ENCODE measurements around the gene PTMA. TPM values are rescaled to one million over a fixed set of nuclear protein-coding genes. Genes with fewer than 3 reads are reported as not detected.
A peak's percentile ranks its signal among the peaks of the same experiment; 100 is the strongest.

PTMA gene
- total RNA-seq, 1 donor = 545 TPM

- no peak for TF ChIP-seq CTCF (IDR thresholded peaks at IDR 0.05; ENCODE audit: extremely low read depth, low read depth, low read length)
- peak overlapping the region; percentile 36 for H3K4me2 ChIP-seq (ENCODE audit: insufficient read depth, low read length)
- H3K79me2 ChIP-seq (ENCODE audit: insufficient read depth, low read length) = peaks cover 7% of the 10 kb centered on the region
- H3K4me1 ChIP-seq (ENCODE audit: insufficient read depth, low read length) = peaks cover 15% of the 10 kb centered on the region
- H3K4me3 ChIP-seq (ENCODE audit: insufficient read depth, low read length) = peak overlapping the region; percentile 17
- no peaks in the 10 kb centered on the region for H3K27me3 ChIP-seq (ENCODE audit: insufficient read depth, low read length)
- no peak overlapping the region for H3K27ac ChIP-seq (ENCODE audit: low read depth, low read length)
- H3K9me3 ChIP-seq (ENCODE audit: low read depth, low read length) = no peaks in the 10 kb centered on the region
- peak; percentile 87 for DNase-seq (ENCODE audit: insufficient read length, low spot score, missing footprints)
- H2AFZ ChIP-seq (ENCODE audit: low read length) = peak overlapping the region; percentile 42
- H4K20me1 ChIP-seq (ENCODE audit: insufficient read depth, low read length) = no peaks in the 10 kb centered on the region
- no peaks in the 10 kb centered on the region for H3K36me3 ChIP-seq (ENCODE audit: insufficient read depth, low read length)
Observed at GRCh38 chr2:231701456-231702373, 6.6 kb upstream of the PTMA start.

- Histone ChIP-seq H4K20me1 (ENCODE audit: insufficient read depth, low read length) (no peaks in the 10 kb centered on the region), H3K27me3 (ENCODE audit: insufficient read depth, low read length) (no peaks in the 10 kb centered on the region), H3K9me3 (ENCODE audit: low read depth, low read length) (no peaks in the 10 kb centered on the region), H2AFZ (ENCODE audit: low read length) (no peak overlapping the region), H3K79me2 (ENCODE audit: insufficient read depth, low read length) (peaks cover 13% of the 10 kb centered on the region), H3K36me3 (ENCODE audit: insufficient read depth, low read length) (no peaks in the 10 kb centered on the region), H3K4me3 (ENCODE audit: insufficient read depth, low read length) (no peak overlapping the region), H3K27ac (ENCODE audit: low read depth, low read length) (no peak overlapping the region), H3K4me2 (ENCODE audit: insufficient read depth, low read length) (no peak overlapping the region), H3K4me1 (ENCODE audit: insufficient read depth, low read length) (peaks cover 15% of the 10 kb centered on the region)
- no peak for DNase-seq (ENCODE audit: insufficient read length, low spot score, missing footprints)
- TF ChIP-seq CTCF (IDR thresholded peaks at IDR 0.05; ENCODE audit: extremely low read depth, low read depth, low read length) = no peak
Observed at GRCh38 chr2:231704017-231704416, 4.3 kb upstream of the PTMA start.

- Histone ChIP-seq H3K79me2 (ENCODE audit: insufficient read depth, low read length) (peaks cover 41% of the 10 kb centered on the region), H3K4me3 (ENCODE audit: insufficient read depth, low read length) (peak overlapping the region; percentile 90), H2AFZ (ENCODE audit: low read length) (peak overlapping the region; percentile 99), H3K27me3 (ENCODE audit: insufficient read depth, low read length) (no peaks in the 10 kb centered on the region), H4K20me1 (ENCODE audit: insufficient read depth, low read length) (peaks cover 21% of the 10 kb centered on the region), H3K4me2 (ENCODE audit: insufficient read depth, low read length) (peak overlapping the region; percentile 83), H3K9me3 (ENCODE audit: low read depth, low read length) (no peaks in the 10 kb centered on the region), H3K27ac (ENCODE audit: low read depth, low read length) (peak overlapping the region; percentile 99), H3K36me3 (ENCODE audit: insufficient read depth, low read length) (peaks cover 7% of the 10 kb centered on the region), H3K4me1 (ENCODE audit: insufficient read depth, low read length) (peaks cover 17% of the 10 kb centered on the region)
- peak; percentile 99 for TF ChIP-seq CTCF (IDR thresholded peaks at IDR 0.05; ENCODE audit: extremely low read depth, low read depth, low read length)
- peak; percentile 100 for DNase-seq (ENCODE audit: insufficient read length, low spot score, missing footprints)
Observed at GRCh38 chr2:231706731-231707624, 1.3 kb upstream of the PTMA start.

- no peak for TF ChIP-seq CTCF (IDR thresholded peaks at IDR 0.05; ENCODE audit: extremely low read depth, low read depth, low read length)
- peaks cover 27% of the 10 kb centered on the region for H4K20me1 ChIP-seq (ENCODE audit: insufficient read depth, low read length)
- no peak for DNase-seq (ENCODE audit: insufficient read length, low spot score, missing footprints)
- H3K27ac ChIP-seq (ENCODE audit: low read depth, low read length) = peak overlapping the region; percentile 99
- no peaks in the 10 kb centered on the region for H3K27me3 ChIP-seq (ENCODE audit: insufficient read depth, low read length)
- peaks cover 47% of the 10 kb centered on the region for H3K79me2 ChIP-seq (ENCODE audit: insufficient read depth, low read length)
- no peaks in the 10 kb centered on the region for H3K9me3 ChIP-seq (ENCODE audit: low read depth, low read length)
- peaks cover 17% of the 10 kb centered on the region for H3K4me1 ChIP-seq (ENCODE audit: insufficient read depth, low read length)
- H3K4me2 ChIP-seq (ENCODE audit: insufficient read depth, low read length) = peak overlapping the region; percentile 83
- H3K36me3 ChIP-seq (ENCODE audit: insufficient read depth, low read length) = peaks cover 13% of the 10 kb centered on the region
- H3K4me3 ChIP-seq (ENCODE audit: insufficient read depth, low read length) = peak overlapping the region; percentile 90
- peak overlapping the region; percentile 99 for H2AFZ ChIP-seq (ENCODE audit: low read length)
Observed at GRCh38 chr2:231707625-231707926, 749 bp upstream of the PTMA start.
